Neural progenitor cell (in vitro differentiated cells): Measurements from ENCODE around the gene RBM34. TPM values are rescaled to one million over a fixed set of nuclear protein-coding genes. Genes with fewer than 3 reads are reported as not detected.

ENCODE experiments used
- DNase-seq: peaks from one replicate; pipeline ENCODE4 v3.0.0-alpha.2; 2016; ENCODE audit warnings: low spot score
- H2AFZ ChIP-seq: fragments of 200-600 bp; sonication (generic); replicated peaks from 2 replicates; pipeline ENCODE4 v1.6.1; 2016; ENCODE audit warnings: antibody characterized with exemption
- H3F3A ChIP-seq: fragments of 200-600 bp; sonication (generic); 2 replicates; pipeline ENCODE4 v1.6.1; 2016; ENCODE audit warnings: antibody characterized with exemption, low read depth
- H3K27ac ChIP-seq: fragments of 200-600 bp; sonication (generic); 2 replicates; pipeline ENCODE4 v1.5.1; 2016; ENCODE audit warnings: mild to moderate bottlenecking
- H3K27me3 ChIP-seq: fragments of 200-600 bp; sonication (generic); 2 replicates; pipeline ENCODE4 v1.6.1; 2016; ENCODE audit warnings: mild to moderate bottlenecking, moderate library complexity
- H3K36me3 ChIP-seq: fragments of 200-600 bp; sonication (generic); 2 replicates; pipeline ENCODE4 v1.5.1; 2016
- H3K4me1 ChIP-seq: fragments of 200-600 bp; sonication (generic); 2 replicates; pipeline ENCODE4 v1.6.1; 2016; ENCODE audit warnings: mixed run types
- H3K4me2 ChIP-seq: fragments of 200-600 bp; sonication (generic); 2 replicates; pipeline ENCODE4 v1.6.1; 2016
- H3K4me3 ChIP-seq: fragments of 200-600 bp; sonication (generic); 2 replicates; pipeline ENCODE4 v1.5.1; 2016
- H3K79me2 ChIP-seq: fragments of 200-600 bp; sonication (generic); 2 replicates; pipeline ENCODE4 v1.6.1; 2016; ENCODE audit warnings: low read depth
- H3K9ac ChIP-seq: fragments of 200-600 bp; sonication (generic); 2 replicates; pipeline ENCODE4 v1.6.1; 2016
- H3K9me3 ChIP-seq: fragments of 200-600 bp; sonication (generic); 2 replicates; pipeline ENCODE4 v1.5.1; 2016; ENCODE audit warnings: low read depth
- H4K20me1 ChIP-seq: fragments of 200-600 bp; sonication (generic); 2 replicates; pipeline ENCODE4 v1.6.1; 2016; ENCODE audit warnings: low read depth
- H3K27ac Mint-ChIP-seq: 3 replicates; pipeline ENCODE4 v1.8.0; 2021; ENCODE audit warnings: mixed read lengths
- H3K27me3 Mint-ChIP-seq: 2 replicates; pipeline ENCODE4 v1.8.0; 2022; ENCODE audit warnings: low read depth, mild to moderate bottlenecking, inconsistent platforms, moderate library complexity, mixed read lengths; ENCODE audit not compliant: insufficient read depth
- H3K36me3 Mint-ChIP-seq: 3 replicates; pipeline ENCODE4 v1.8.0; 2021; ENCODE audit warnings: mixed read lengths
- H3K4me1 Mint-ChIP-seq: 3 replicates; pipeline ENCODE4 v1.8.0; 2021; ENCODE audit warnings: mixed read lengths
- H3K4me3 Mint-ChIP-seq: 3 replicates; pipeline ENCODE4 v1.8.0; 2021; ENCODE audit warnings: mild to moderate bottlenecking, moderate library complexity, mixed read lengths
- H3K9me3 Mint-ChIP-seq: 3 replicates; pipeline ENCODE4 v1.8.0; 2020; ENCODE audit warnings: mixed read lengths
- EZH2 ChIP-seq: fragments of 200-600 bp; sonication (generic); IDR thresholded peaks from 2 replicates; pipeline ENCODE4 v1.6.1; 2017; ENCODE audit warnings: antibody characterized with exemption, mild to moderate bottlenecking, moderate library complexity
- EZH2phosphoT487 ChIP-seq: fragments of 200-600 bp; sonication (generic); IDR thresholded peaks from 2 replicates; pipeline ENCODE4 v1.6.1; 2017; ENCODE audit warnings: antibody characterized with exemption
- total RNA-seq: library from RNA; depleted of rRNA; stranded (reverse); fragments of >200 nt; gene quantifications from 2 replicates; pipeline ENCODE4 v1.2.3, GENCODE V29; 2015; ENCODE audit warnings: low replicate concordance
- TF ChIP-seq, protein P1 (sequence below): fragments of 200-600 bp; sonication (generic); IDR thresholded peaks from 2 replicates; pipeline ENCODE4 v1.5.1; 2017; ENCODE audit warnings: antibody characterized with exemption, mild to moderate bottlenecking

RBM34 gene
- total RNA-seq, 1 donor from 2014 or later: 107 TPM

DNA sequence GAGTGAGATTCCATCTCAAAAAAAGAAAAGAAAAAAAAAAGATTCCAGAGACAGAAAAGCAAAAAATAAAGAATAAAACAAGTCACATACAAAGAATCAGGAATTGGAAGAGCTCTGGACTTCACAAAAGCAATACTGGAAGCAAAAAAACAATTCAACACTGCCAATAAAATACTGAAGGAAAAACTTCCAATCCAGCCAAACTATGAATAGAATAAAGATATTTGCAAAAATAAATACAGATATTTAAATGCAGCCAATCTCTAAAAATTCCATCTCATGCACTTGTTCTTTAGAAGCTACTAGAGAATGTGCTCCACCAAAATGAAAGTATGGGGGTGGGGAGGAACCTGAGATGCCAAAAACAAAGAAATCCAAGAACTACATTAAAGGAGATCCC, 29.4 kb upstream of the RBM34 start:
- Histone ChIP-seq H3K9me3 (no peaks in the 10 kb centered on the region), H3K4me1 (no peaks in the 10 kb centered on the region), H3F3A (no peaks in the 10 kb centered on the region), H3K36me3 (peaks cover 31% of the 10 kb centered on the region), H3K27me3 (no peaks in the 10 kb centered on the region), H4K20me1 (no peaks in the 10 kb centered on the region), H3K4me3 (no peak overlapping the region), H3K27ac (no peak overlapping the region), H2AFZ (no peak overlapping the region), H3K4me2 (no peak overlapping the region), H3K9ac (no peak overlapping the region), H3K79me2 (no peaks in the 10 kb centered on the region)
- no peaks in the 10 kb centered on the region for H3K4me1 Mint-ChIP-seq
- no peak for TF ChIP-seq EZH2
- no peak overlapping the region for H3K27ac Mint-ChIP-seq
- no peak for DNase-seq
- no peaks in the 10 kb centered on the region for H3K9me3 Mint-ChIP-seq
- no peak overlapping the region for H3K4me3 Mint-ChIP-seq
- H3K36me3 Mint-ChIP-seq: peaks cover 24% of the 10 kb centered on the region
- no peaks in the 10 kb centered on the region for H3K27me3 Mint-ChIP-seq

DNA sequence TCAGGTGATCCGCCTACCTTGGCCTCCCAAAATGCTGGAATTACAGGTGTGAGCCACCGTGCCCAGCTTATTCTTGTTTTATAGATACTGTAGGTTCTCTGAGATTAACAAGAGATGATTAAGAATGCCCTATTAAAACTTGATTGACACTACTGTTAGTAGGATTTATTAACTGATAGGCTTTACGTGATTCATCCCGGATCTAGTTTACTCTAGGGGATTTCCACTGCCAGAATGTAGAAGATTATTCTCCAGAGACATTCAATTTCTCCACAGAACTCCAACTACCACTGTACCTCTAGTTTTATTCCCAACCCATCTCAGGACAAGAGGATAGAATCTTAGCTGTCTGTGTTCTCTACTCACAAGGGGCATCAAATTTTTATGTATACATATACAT, 26.3 kb upstream of the RBM34 start:
- Histone ChIP-seq H3F3A (peaks cover 5% of the 10 kb centered on the region), H3K9me3 (no peaks in the 10 kb centered on the region), H3K27ac (no peak overlapping the region), H3K4me3 (no peak overlapping the region), H3K9ac (no peak overlapping the region), H2AFZ (no peak overlapping the region), H3K4me2 (no peak overlapping the region), H3K4me1 (no peaks in the 10 kb centered on the region), H4K20me1 (no peaks in the 10 kb centered on the region), H3K27me3 (no peaks in the 10 kb centered on the region), H3K79me2 (no peaks in the 10 kb centered on the region), H3K36me3 (peaks cover 18% of the 10 kb centered on the region)
- no peaks in the 10 kb centered on the region for H3K27me3 Mint-ChIP-seq
- H3K4me1 Mint-ChIP-seq: no peaks in the 10 kb centered on the region
- no peak for DNase-seq
- no peak overlapping the region for H3K27ac Mint-ChIP-seq
- no peak overlapping the region for H3K4me3 Mint-ChIP-seq
- H3K36me3 Mint-ChIP-seq: peaks cover 14% of the 10 kb centered on the region
- no peaks in the 10 kb centered on the region for H3K9me3 Mint-ChIP-seq
- TF ChIP-seq, protein P1, sequence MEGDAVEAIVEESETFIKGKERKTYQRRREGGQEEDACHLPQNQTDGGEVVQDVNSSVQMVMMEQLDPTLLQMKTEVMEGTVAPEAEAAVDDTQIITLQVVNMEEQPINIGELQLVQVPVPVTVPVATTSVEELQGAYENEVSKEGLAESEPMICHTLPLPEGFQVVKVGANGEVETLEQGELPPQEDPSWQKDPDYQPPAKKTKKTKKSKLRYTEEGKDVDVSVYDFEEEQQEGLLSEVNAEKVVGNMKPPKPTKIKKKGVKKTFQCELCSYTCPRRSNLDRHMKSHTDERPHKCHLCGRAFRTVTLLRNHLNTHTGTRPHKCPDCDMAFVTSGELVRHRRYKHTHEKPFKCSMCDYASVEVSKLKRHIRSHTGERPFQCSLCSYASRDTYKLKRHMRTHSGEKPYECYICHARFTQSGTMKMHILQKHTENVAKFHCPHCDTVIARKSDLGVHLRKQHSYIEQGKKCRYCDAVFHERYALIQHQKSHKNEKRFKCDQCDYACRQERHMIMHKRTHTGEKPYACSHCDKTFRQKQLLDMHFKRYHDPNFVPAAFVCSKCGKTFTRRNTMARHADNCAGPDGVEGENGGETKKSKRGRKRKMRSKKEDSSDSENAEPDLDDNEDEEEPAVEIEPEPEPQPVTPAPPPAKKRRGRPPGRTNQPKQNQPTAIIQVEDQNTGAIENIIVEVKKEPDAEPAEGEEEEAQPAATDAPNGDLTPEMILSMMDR: no peak
- TF ChIP-seq EZH2phosphoT487 (no peak), EZH2 (no peak)

- H3K4me2 ChIP-seq: no peak overlapping the region
- Mint-ChIP-seq H3K4me1 (no peaks in the 10 kb centered on the region), H3K27me3 (no peaks in the 10 kb centered on the region), H3K36me3 (peaks cover 18% of the 10 kb centered on the region), H3K9me3 (no peaks in the 10 kb centered on the region), H3K4me3 (no peak overlapping the region), H3K27ac (no peak overlapping the region)
- H3K9ac ChIP-seq: no peak overlapping the region
- H3K79me2 ChIP-seq: peaks cover 14% of the 10 kb centered on the region
- TF ChIP-seq EZH2: no peak
- TF ChIP-seq, protein P1: no peak
- no peak overlapping the region for H2AFZ ChIP-seq
- no peaks in the 10 kb centered on the region for H3K9me3 ChIP-seq
- no peak overlapping the region for H3K27ac ChIP-seq
- no peaks in the 10 kb centered on the region for H3K27me3 ChIP-seq
- peaks cover 18% of the 10 kb centered on the region for H3F3A ChIP-seq
- no peak overlapping the region for H3K4me3 ChIP-seq
- no peaks in the 10 kb centered on the region for H3K4me1 ChIP-seq
- peaks cover 35% of the 10 kb centered on the region for H3K36me3 ChIP-seq
- H4K20me1 ChIP-seq: peaks cover 8% of the 10 kb centered on the region
- DNase-seq: no peak
Measured at GRCh38 chr1:235181561-235182245, 20.7 kb upstream of the RBM34 start.

GRCh38 chr1:235180916-235181460, 19.9 kb upstream of the RBM34 start:
- Histone ChIP-seq H3K9ac (no peak overlapping the region), H3K4me2 (no peak overlapping the region), H3K79me2 (peaks cover 14% of the 10 kb centered on the region), H3K27ac (no peak overlapping the region), H3K9me3 (no peaks in the 10 kb centered on the region), H3K27me3 (no peaks in the 10 kb centered on the region), H3K4me3 (no peak overlapping the region), H3F3A (peaks cover 18% of the 10 kb centered on the region), H3K4me1 (no peaks in the 10 kb centered on the region), H3K36me3 (peaks cover 36% of the 10 kb centered on the region), H4K20me1 (peaks cover 8% of the 10 kb centered on the region), H2AFZ (no peak overlapping the region)
- Mint-ChIP-seq H3K27ac (no peak overlapping the region), H3K27me3 (no peaks in the 10 kb centered on the region), H3K4me1 (no peaks in the 10 kb centered on the region), H3K4me3 (no peak overlapping the region), H3K9me3 (no peaks in the 10 kb centered on the region), H3K36me3 (peaks cover 17% of the 10 kb centered on the region)
- TF ChIP-seq EZH2phosphoT487: no peak
- TF ChIP-seq, protein P1: no peak
- no peak for TF ChIP-seq EZH2
- no peak for DNase-seq
